ENCODE measurements around the gene SYNRG. TPM values are rescaled to one million over a fixed set of nuclear protein-coding genes. Genes with fewer than 3 reads are reported as not detected.

SYNRG gene
- total RNA-seq, 1 experiment from 2014 or later = 7.7 TPM

DNA sequence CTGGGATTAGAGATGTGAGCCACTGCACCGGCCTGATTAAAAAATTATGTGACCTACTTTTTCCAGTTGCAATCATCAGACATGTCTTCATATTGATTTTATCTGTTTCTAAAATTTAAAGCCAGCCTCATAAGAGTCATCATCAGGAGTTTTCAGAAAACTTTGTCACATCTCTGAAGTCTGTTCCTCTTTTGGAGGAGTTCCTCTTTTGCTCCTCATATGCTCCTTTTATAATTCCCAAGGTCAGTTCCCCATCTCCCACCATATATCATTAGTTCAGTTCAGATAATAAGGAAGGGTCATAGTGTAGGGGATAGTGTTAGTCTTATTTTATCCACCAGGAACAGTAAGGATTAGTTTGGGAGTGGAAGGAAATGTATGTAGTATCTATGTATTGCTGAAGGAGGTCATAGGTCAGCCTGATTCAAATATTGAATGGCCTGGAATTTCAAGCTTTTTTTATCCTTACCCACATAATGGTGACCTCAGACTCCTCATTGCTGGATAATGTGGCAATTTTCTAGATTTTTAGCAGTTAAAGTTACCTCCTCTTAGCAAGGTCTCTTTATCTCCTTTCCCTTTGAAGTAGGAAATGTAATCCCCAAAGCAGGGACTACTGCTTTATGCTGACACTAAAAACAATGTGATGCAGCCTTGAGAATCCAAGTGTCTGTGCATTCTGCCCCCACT, 133.3 kb downstream of the SYNRG start:
- H3K4me3 ChIP-seq (ENCODE audit: insufficient read depth, low read depth, low read length) = no peak overlapping the region
- DNase-seq = no peak
- no peaks in the 10 kb centered on the region for H3K27me3 ChIP-seq (ENCODE audit: control insufficient read depth, insufficient read depth, low read length)
- peaks cover 12% of the 10 kb centered on the region; the same call in 1 of the 2 replicates for H3K36me3 ChIP-seq (replicated peaks; ENCODE audit: control insufficient read depth, insufficient read depth, low read length)

DNA sequence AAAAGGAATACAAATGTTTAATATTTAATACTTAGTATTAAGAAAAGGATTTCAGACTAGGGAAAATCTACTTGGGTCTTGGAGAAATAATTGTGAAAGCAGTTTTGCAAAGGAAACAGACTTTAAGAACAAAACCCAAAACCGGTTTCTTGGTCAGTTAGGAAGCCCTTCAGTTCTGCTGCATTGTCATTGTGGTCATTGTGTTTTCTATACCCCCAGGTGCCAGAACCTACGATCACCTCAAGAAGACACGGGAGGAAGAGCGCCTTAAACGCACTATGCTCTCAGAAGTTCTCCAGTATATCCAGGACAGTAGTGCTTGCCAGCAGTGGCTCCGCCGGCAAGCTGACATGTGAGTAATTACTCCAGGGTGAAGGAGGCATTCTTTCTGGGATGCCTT, 139.0 kb downstream of the SYNRG start:
- Histone ChIP-seq H3K36me3 (replicated peaks; ENCODE audit: control insufficient read depth, insufficient read depth, low read length) (peaks cover 5% of the 10 kb centered on the region), H3K27me3 (ENCODE audit: control insufficient read depth, insufficient read depth, low read length) (no peaks in the 10 kb centered on the region), H3K4me3 (ENCODE audit: insufficient read depth, low read depth, low read length) (no peak overlapping the region)
- DNase-seq = no peak

DNA sequence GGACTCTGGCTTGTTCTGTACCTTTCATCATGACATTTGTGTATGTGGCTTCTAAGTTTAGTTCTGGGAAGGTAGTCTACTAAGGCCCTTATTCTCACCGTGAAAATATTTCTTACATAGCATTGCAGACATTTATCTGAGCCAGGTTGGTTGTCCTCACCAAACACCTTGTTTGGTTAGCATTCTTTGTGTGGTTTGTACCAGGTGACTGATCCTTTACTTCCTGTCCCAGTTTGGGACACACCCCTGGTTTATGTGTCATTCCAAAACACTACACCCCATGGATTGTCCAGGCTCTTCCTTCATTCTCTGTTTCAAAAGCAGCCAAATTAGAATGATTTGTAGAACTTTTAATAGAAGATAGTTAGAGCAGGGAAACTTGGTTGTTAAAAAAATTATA, 142.7 kb downstream of the SYNRG start:
- no peaks in the 10 kb centered on the region for H3K27me3 ChIP-seq (ENCODE audit: control insufficient read depth, insufficient read depth, low read length)
- no peak overlapping the region for H3K4me3 ChIP-seq (ENCODE audit: insufficient read depth, low read depth, low read length)
- DNase-seq = no peak
- peaks cover 2% of the 10 kb centered on the region for H3K36me3 ChIP-seq (replicated peaks; ENCODE audit: control insufficient read depth, insufficient read depth, low read length)

GRCh38 chr17:37465069-37465616, 144.1 kb downstream of the SYNRG start:
- Histone ChIP-seq H3K4me3 (ENCODE audit: insufficient read depth, low read depth, low read length) (no peak overlapping the region), H3K36me3 (replicated peaks; ENCODE audit: control insufficient read depth, insufficient read depth, low read length) (peaks cover 2% of the 10 kb centered on the region; the same call in 1 of the 2 replicates), H3K27me3 (ENCODE audit: control insufficient read depth, insufficient read depth, low read length) (no peaks in the 10 kb centered on the region)
- no peak for DNase-seq

Other genes starting within 250 kb of the SYNRG start
- not detected in 2 replicates for gene C17orf78, start 233.4 kb downstream of the SYNRG start, total RNA-seq (2014; rRNA removed; shearing (Covaris generic))
- 31.6 and 55.4 TPM in 2 replicates for gene ACACA, start 202.6 kb downstream of the SYNRG start, total RNA-seq (2014; rRNA removed; shearing (Covaris generic))
- 12.5 and 16.3 TPM in 2 replicates for gene TADA2A, start 202.5 kb downstream of the SYNRG start, total RNA-seq (2014; rRNA removed; shearing (Covaris generic))
- 30.7 and 31.9 TPM in 2 replicates for gene DUSP14, start 119.5 kb downstream of the SYNRG start, total RNA-seq (2014; rRNA removed; shearing (Covaris generic))
- 23.6 and 30.8 TPM in 2 replicates for gene DDX52, start 34.0 kb upstream of the SYNRG start, total RNA-seq (2014; rRNA removed; shearing (Covaris generic))
- 0.30 and 1.1 TPM in 2 replicates for gene HNF1B, start 135.6 kb upstream of the SYNRG start, total RNA-seq (2014; rRNA removed; shearing (Covaris generic))

Measured in H7 (cell line).